GM12878 (cell line): ENCODE results near the gene DEFB114.

Experiments
- CHD1 ChIP-seq: IDR thresholded peaks from 2 replicates; pipeline ENCODE4 v1.6.1; 2012; ENCODE audit warnings: low read depth, low read length, improper control_type of control experiment
- CTCF ChIP-seq, 3 experiments: IDR thresholded peaks in 2 of 3; conservative IDR thresholded peaks in 1 of 3; 2 replicates each; pipeline ENCODE4 v1.5.1; 2011; ENCODE audit warnings: low read depth in 3 of 3, low read length in 3 of 3, mild to moderate bottlenecking in 3 of 3, control low read depth in 2 of 3, moderate library complexity in 2 of 3, inconsistent platforms in 1 of 3, mixed read lengths in 1 of 3; ENCODE audit not compliant: control insufficient read depth in 2 of 3, insufficient read depth in 1 of 3; ENCODE audit errors: extremely low read depth in 1 of 3
- HCFC1 ChIP-seq: fragments of 150-350 bp; IDR thresholded peaks from 2 replicates; pipeline ENCODE4 v1.6.1; 2014; ENCODE audit warnings: low read length
- POLR2A ChIP-seq: IDR thresholded peaks from 2 replicates; pipeline ENCODE4 v1.6.1; 2011; ENCODE audit warnings: low read depth, mild to moderate bottlenecking, low read length
- SIN3A ChIP-seq: IDR thresholded peaks from 2 replicates; pipeline ENCODE4 v1.6.1; 2012; ENCODE audit warnings: low read depth, low read length, improper control_type of control experiment
- USF2 ChIP-seq: IDR thresholded peaks from 2 replicates; pipeline ENCODE4 v1.6.1; 2011; ENCODE audit warnings: low read depth, low read length, improper control_type of control experiment, borderline replicate concordance

- no peak for TF ChIP-seq CTCF (IDR thresholded peaks at IDR 0.05 in 2 of 3, conservative IDR thresholded peaks at IDR 0.05 in 1 of 3; ENCODE audit: control insufficient read depth in 2 of 3, extremely low read depth in 1 of 3, insufficient read depth in 1 of 3, low read depth in 3 of 3, low read length in 3 of 3)
- no peak for TF ChIP-seq CHD1
- no peak for TF ChIP-seq USF2
- no peak for TF ChIP-seq HCFC1
- TF ChIP-seq POLR2A, result no peak
- no peak for TF ChIP-seq SIN3A
These were observed at the start of gene DEFB114 for GRCh38 chr6:49964064-49964463.
